Fibroblast of lung (primary cell): ENCODE results near the gene NXPH3.

Source experiments
- EZH2 ChIP-seq: IDR thresholded peaks from 2 replicates; pipeline ENCODE4 v1.5.1; 2012; ENCODE audit warnings: low read length, control low read depth, mild to moderate bottlenecking; ENCODE audit errors: missing control alignments
- TF ChIP-seq, protein P1 (sequence below), 2 donors: IDR thresholded peaks in 1 of 2; conservative IDR thresholded peaks in 1 of 2; 1 replicate in 1 of 2; 2 replicates in 1 of 2; pipeline ENCODE4 v1.5.1; 2011 to 2012; ENCODE audit warnings: low read length in 2 of 2, control low read depth in 1 of 2, inconsistent platforms in 1 of 2, low read depth in 1 of 2, mild to moderate bottlenecking in 1 of 2

DNA sequence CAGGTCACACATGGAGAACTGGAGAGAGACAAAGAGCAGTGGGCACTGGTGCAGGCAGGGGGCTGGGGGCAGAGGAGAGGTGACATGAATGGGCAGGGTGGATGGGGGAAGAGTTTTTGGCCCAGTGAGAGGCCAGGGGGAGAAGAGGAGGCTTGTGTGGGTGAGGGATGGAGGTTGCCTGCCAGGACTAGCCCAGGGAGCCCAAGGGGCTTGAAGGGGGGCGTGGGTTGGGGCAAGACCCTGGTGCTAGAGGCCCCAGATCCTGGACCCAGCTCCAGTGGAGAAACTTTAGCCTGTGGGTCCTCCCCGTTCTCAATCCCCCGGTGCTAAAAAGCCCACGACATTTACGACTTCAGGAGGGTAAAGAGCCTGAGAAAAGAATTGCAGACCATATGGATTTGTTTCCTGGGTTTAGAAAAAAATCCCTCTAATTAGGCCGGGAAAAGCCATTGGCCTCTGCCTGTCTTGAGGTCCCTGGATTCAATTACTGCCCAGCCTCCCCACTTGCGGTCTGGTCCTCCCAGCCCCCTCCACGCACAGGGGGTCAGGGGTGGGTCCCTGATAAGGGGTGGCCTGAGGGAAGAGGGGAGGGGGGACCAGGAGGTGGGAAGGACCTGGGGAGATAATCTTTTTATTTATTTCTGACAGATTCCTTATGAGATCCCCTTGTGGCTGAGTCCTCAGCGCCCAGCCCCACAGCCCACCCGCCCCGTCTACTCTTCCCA lies 47.6 kb upstream of the NXPH3 start:
- TF ChIP-seq, protein P1, sequence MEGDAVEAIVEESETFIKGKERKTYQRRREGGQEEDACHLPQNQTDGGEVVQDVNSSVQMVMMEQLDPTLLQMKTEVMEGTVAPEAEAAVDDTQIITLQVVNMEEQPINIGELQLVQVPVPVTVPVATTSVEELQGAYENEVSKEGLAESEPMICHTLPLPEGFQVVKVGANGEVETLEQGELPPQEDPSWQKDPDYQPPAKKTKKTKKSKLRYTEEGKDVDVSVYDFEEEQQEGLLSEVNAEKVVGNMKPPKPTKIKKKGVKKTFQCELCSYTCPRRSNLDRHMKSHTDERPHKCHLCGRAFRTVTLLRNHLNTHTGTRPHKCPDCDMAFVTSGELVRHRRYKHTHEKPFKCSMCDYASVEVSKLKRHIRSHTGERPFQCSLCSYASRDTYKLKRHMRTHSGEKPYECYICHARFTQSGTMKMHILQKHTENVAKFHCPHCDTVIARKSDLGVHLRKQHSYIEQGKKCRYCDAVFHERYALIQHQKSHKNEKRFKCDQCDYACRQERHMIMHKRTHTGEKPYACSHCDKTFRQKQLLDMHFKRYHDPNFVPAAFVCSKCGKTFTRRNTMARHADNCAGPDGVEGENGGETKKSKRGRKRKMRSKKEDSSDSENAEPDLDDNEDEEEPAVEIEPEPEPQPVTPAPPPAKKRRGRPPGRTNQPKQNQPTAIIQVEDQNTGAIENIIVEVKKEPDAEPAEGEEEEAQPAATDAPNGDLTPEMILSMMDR (conservative IDR thresholded peaks at IDR 0.05 in 1 of 2, IDR thresholded peaks at IDR 0.05 in 1 of 2; ENCODE audit: low read depth in 1 of 2, low read length in 2 of 2), result no peak
- no peak for TF ChIP-seq EZH2
